CD1c-positive myeloid dendritic cell (primary cell): ENCODE results near the gene CFAP210.

Source experiments
- DNase-seq: peaks from one replicate; pipeline ENCODE4 v3.0.0-alpha.2; 2016; ENCODE audit errors: extremely low spot score

Gene CFAP210, protein sequence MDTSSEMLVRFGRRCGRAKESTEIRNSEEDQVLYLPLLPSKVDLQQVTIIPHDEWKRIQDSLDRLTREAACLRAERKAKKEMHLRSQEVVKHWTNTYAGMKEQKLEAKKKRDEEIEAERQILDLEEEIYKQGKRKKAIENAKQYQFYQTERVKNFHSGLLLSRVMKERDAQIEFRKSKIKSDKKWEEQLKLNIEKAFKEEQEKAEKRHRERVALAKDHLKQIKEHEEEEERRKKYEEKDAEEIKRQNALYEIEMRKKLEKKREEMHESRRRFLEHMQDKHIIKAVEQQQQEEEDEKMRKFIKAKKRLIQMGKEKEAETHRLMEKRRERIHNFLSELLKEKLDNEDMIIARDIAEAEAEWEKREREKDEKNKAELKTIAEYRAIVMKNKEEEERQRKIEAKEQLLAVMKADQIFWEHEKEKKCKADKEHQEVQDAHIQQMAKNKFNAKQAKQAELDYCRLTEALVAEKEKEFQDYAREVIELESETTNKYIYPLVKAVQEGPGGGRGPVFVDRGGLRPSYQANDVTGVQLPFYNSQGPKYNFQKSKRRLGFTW

DNA sequence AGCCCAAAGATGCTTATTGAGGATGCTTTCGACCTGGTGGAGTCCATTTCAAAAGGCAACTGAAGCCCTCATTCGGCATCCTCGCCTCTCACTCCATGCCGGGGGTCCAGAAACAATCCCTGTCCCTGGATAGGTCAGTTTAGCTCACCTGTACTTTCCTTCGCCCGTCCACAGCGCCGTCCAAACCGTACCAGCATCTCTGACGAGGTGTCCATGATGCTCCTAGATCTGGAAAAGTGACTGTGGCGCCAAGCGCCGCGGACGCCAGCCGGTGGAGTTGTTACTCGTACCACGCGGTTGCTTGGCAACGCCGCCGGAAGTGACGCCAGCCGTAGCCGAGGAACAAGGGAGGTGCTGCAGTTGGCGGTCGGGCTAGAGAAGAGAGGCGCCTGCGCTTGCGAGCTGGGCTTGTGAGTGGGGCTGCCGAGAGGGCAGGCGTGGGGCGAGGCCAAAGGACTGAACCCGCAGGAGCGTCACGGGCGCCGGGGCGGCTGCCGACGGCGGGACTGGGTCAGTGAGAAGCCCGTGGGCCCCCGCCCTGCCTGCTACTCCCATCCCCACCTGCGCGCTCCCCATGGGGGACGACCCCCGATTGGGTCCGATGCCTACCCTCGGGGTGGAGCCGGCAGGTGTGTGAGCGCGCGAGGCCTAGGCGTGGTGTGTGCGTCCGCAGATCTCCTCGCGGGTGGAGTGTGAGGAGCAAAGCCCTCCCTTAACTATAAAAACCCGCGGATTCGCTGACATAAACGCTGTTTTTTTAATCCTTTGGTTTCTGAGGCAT, at the start of gene CFAP210, which contains the start of gene PHOSPHO2:
CFAP210 (minus strand) TSS at position 293 of the 781 bp plus-strand sequence; CDS start at position 215, 78 bp downstream.
PHOSPHO2 (plus strand) TSS at position 357 of the 781 bp plus-strand sequence. CDS start 6,503 bp downstream, outside the sequence.
- peak; percentile 99 for DNase-seq

DNA sequence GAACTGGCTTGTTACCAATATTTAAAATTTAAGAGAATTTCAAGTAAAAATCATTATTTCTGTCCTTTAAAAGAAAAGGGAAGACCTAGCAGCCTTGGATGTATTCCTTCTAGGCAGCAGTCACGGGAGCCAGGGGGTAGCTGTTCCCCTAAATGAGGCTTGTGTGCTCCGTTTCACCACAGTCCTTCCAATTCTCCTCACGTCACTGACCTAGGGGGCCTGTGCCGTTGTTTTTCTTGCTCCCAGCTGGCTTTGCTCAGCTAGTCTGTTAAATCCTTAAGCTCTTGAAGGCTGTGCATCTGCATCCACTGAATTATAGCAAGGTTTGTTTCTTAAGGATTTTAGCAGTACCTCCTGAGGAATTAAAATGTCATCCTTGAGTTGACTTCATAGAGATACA, 49.3 kb upstream of the CFAP210 start:
- no peak for DNase-seq

DNA sequence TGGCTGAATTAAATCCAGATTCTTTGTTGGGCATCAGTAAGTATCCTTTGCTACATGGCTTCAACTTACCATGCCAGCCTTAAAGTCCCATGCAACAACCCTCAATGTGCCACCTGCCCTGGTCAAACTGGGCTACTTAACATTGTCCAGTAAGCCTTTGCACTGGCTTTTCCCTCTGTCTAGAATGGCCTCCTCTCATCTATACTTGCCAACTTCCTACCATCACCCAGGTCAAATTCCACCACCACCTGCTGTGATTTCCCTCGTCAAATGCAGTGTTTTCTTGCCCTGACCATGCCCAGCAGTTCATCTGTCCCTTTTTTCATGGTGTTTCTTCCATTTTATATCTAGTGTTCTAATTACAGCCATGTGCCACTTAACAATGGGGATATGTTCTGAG, 45.1 kb upstream of the CFAP210 start:
- DNase-seq, result no peak

DNA sequence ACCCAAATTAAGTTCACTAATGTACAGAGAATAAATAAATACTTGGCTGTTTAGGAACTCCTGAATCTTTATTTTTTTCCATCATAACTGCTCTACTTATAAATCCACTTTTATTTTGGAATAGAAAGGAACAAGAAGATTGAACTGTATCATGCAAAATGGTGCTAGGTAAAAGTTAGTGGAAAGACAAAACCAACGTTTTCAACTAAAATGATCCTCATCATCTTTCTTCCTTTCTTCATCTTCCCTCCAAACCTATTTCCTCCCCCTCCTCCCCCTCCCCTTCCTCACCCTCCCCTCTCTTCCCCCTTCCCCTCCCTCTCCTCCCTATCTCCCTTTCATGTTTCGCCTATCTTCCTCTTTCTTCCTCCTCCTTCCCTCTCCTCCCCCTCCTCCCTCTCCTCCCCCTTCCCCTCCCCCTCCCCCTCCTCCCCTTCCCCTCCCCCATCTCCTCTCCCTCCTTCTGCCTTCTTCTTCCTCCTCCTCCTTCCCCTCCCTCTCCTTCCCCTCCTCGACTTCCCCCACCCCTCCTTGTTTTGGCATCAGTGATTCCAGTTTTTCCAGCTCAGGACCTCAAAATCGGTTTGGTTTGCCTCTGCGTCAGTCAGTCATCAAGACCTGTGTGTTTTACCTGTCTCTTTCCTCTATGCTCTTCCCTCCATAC, 44.5 kb upstream of the CFAP210 start:
- no peak for DNase-seq

DNA sequence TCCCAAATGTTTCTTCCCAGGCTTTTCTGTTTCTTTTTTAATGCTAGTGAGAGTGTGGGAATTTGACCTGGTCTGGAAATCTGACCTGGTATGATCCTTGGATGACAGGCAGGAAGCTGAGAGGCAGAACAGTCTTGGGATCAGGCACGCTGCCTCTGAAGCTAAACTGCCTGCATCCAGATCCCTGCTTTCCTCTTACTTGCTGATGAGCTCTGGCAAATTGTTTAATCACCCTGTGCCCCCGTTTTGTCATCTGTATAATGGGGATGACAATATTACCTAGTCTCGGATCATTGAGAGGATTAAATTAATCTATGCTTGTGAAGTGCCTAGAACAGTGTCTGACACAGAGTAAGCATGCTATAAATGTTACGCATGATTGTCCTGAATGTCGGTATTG, 42.7 kb upstream of the CFAP210 start:
- DNase-seq, result no peak

GRCh38 chr2:169735623-169736022, 41.4 kb upstream of the CFAP210 start:
- no peak for DNase-seq

- DNase-seq, result peak; percentile 8
Measured at GRCh38 chr2:169734169-169734847, 40.1 kb upstream of the CFAP210 start.

GRCh38 chr2:169732583-169733358, 38.6 kb upstream of the CFAP210 start:
- DNase-seq, result no peak

- no peak for DNase-seq
Measured at GRCh38 chr2:169732075-169732474, 37.9 kb upstream of the CFAP210 start.

GRCh38 chr2:169729274-169729605, 35.0 kb upstream of the CFAP210 start:
- no peak for DNase-seq

DNA sequence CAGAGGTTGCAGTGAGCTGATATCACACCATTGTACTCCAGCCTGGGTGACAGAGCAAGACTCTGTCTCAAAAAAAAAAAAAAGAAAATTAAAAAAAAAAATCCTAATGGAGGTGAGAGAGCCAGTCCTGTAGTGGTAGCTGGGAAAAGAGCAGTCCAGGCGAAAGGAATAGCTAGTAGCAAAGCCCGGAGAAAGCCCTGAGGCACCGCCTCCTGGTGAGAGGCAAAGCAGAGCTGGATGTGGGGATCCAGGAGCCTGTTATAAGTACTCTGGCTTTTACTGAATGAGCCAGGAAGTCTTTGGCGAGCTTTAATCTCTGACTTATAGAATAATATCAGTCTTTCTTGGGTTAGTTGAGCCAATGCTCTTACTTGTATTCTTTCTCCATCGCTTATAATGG, 32.9 kb upstream of the CFAP210 start:
- no peak for DNase-seq

DNA sequence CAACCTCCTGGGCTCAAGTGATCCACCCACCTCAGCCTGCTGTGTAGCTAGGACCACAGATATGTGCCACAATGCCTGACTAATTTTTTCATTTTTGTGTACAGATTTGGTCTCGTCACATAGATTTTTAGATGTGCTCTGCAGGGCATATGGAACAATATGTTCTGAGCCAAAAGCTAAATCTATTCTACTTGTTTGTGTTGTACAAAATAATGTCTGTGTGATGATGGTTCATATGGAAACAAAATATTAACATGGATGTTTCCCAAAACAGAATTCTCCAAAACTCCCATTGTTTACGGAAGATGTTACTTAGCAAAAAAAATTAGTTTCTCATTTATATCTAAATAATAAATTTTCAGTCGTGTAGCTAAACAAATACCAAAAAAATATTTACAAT, 26.8 kb upstream of the CFAP210 start:
- DNase-seq, result no peak

- DNase-seq, result no peak
Measured at GRCh38 chr2:169718930-169719504, 24.8 kb upstream of the CFAP210 start.

DNA sequence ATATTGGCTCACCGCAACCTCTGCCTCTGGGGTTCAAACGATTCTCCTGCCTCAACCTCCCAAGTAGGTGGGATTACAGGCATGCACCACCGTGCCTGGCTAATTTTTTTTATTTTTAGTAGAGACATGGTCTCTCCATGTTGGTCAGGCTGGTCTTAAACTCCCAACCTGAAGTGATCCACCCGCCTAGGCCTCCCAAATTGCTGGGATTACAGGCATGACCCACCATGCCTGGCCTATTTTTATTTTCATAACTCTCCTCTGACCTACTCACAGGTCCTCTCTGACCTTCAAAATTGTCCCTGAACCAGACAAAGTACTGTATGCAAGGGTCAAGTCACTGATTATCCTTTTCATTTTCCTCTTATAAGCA, 23.5 kb upstream of the CFAP210 start:
- no peak for DNase-seq

GRCh38 chr2:169716938-169717690, 22.9 kb upstream of the CFAP210 start:
- DNase-seq, result no peak

GRCh38 chr2:169716238-169716886, 22.2 kb upstream of the CFAP210 start:
- DNase-seq, result no peak

GRCh38 chr2:169715379-169716237, 21.4 kb upstream of the CFAP210 start:
- DNase-seq, result no peak

DNA sequence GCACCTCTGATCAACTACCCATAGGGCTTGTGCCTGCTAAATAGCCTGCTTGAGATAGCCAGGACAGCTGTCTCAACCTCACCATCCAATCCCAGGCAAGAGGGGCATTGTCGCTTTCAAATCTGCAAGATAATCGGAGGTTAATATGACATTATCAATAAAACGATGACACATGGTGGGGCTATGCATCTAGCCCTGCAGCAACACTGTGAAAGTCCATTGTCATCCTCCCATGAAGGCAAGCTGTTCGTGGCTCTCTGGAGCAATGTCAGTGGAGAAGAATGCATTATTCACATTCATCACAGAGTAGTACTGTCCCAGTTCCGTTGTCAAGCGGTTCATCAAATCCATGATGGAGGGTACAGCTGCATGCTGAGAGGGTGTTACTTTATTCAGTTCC, 20.5 kb upstream of the CFAP210 start:
- no peak for DNase-seq
